Gastrocnemius medialis (tissue), 4 donors: ENCODE measurements around the gene SPG21. TPM values are rescaled to one million over a fixed set of nuclear protein-coding genes. Genes with fewer than 3 reads are reported as not detected.

Experiments used
- ATAC-seq, 2 donors: fragments of 150-250 bp; one replicate each; pipeline ENCODE4 v1.9.1; 2016
- DNase-seq, 2 donors: peaks; one replicate each; pipeline ENCODE4 v3.0.0-alpha.2; 2019
- H3K27ac ChIP-seq, 4 donors: fragments of 200-600 bp; sonication (generic); 1 replicate in 1 of 4; 2 replicates in 3 of 4; pipeline ENCODE4 v1.5.1; 2016 to 2018; ENCODE audit warnings: mild to moderate bottlenecking in 2 of 4, moderate library complexity in 1 of 4
- H3K27me3 ChIP-seq, 3 donors: fragments of 200-600 bp; sonication (generic) in 2 of 3; 1 replicate in 1 of 3; 2 replicates in 2 of 3; pipeline versions ENCODE4 v1.5.1 to v1.6.0; 2016 to 2019; ENCODE audit warnings: mild to moderate bottlenecking in 1 of 3, moderate library complexity in 1 of 3
- H3K36me3 ChIP-seq, 2 donors: fragments of 200-600 bp; sonication (generic) in 1 of 2; one replicate each; pipeline ENCODE4 v1.5.1; 2017 to 2018
- H3K4me1 ChIP-seq, 2 donors: fragments of 200-600 bp; sonication (generic) in 1 of 2; one replicate each; pipeline ENCODE4 v1.5.1; 2016 to 2017; ENCODE audit warnings: mild to moderate bottlenecking in 2 of 2
- H3K4me3 ChIP-seq, 4 donors: fragments of 200-600 bp; sonication (generic) in 3 of 4; 1 replicate in 1 of 4; 2 replicates in 3 of 4; pipeline ENCODE4 v1.5.1; 2016 to 2019; ENCODE audit warnings: mild to moderate bottlenecking in 2 of 4
- H3K9me3 ChIP-seq, 3 donors: fragments of 200-600 bp; sonication (generic) in 2 of 3; 1 replicate in 1 of 3; 2 replicates in 2 of 3; pipeline ENCODE4 v1.5.1; 2016 to 2019
- POLR2A ChIP-seq, 2 donors: fragments of 450-650 bp; IDR thresholded peaks; one replicate each; pipeline ENCODE4 v1.6.1; 2017; ENCODE audit warnings: antibody characterized with exemption in 2 of 2, mild to moderate bottlenecking in 2 of 2, moderate library complexity in 2 of 2
- in situ Hi-C, 4 donors: fragments of 200-750 bp; cut with MboI; loops; one replicate each; pipeline versions ENCODE4 v1.15.0 to v1.8.0; 2017; ENCODE audit warnings: low sequenced_read_pairs in 4 of 4
- intact Hi-C: fragments of 100-400 bp; cut with DNase I; formaldehyde crosslinking; loops from one replicate; pipeline ENCODE4 v1.15.1; 2023; ENCODE audit warnings: low total_unique reads
- total RNA-seq, 4 donors: library from RNA; depleted of rRNA; stranded (reverse); fragments of >200 nt; gene quantifications; one replicate each; pipeline versions ENCODE4 v1.1.0 to v1.2.3, GENCODE V29; 2016
- TF ChIP-seq, protein P1 (sequence below), 5 experiments: fragments of 450-650 bp in 3 of 5; fragments of 200-600 bp in 2 of 5; sonication (generic) in 2 of 5; IDR thresholded peaks in 4 of 5; conservative IDR thresholded peaks in 1 of 5; 1 replicate in 4 of 5; 2 replicates in 1 of 5; pipeline ENCODE4 v1.5.1; 2016 to 2019; ENCODE audit warnings: antibody characterized with exemption in 5 of 5, mild to moderate bottlenecking in 3 of 5, moderate library complexity in 3 of 5

The SPG21 gene
- total RNA-seq, 4 donors from 2014 or later: 61.9 to 84.4 (median 72.5) TPM

DNA sequence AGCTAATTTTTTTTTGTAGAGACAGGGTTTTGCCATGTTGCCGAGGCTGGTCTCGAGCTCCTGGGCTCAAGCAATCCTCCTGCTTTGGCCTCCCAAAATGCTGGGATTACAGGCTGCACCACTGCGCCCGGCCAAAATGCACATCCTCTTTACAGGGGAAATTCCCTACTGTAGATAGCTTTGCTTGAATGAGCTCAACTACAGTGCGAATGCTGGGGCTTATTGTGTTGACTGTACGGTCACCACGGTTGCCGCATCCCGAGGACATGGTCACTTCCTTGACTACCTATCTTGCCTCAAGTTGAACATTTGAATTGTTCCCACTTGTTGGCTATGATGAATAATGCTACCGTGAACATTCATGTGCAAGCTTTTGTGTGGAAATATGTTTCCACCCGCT is 45.0 kb upstream of the SPG21 start:
- no peak for DNase-seq
- TF ChIP-seq POLR2A (IDR thresholded peaks at IDR 0.05): no peak
- TF ChIP-seq, protein P1, sequence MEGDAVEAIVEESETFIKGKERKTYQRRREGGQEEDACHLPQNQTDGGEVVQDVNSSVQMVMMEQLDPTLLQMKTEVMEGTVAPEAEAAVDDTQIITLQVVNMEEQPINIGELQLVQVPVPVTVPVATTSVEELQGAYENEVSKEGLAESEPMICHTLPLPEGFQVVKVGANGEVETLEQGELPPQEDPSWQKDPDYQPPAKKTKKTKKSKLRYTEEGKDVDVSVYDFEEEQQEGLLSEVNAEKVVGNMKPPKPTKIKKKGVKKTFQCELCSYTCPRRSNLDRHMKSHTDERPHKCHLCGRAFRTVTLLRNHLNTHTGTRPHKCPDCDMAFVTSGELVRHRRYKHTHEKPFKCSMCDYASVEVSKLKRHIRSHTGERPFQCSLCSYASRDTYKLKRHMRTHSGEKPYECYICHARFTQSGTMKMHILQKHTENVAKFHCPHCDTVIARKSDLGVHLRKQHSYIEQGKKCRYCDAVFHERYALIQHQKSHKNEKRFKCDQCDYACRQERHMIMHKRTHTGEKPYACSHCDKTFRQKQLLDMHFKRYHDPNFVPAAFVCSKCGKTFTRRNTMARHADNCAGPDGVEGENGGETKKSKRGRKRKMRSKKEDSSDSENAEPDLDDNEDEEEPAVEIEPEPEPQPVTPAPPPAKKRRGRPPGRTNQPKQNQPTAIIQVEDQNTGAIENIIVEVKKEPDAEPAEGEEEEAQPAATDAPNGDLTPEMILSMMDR (IDR thresholded peaks at IDR 0.05 in 4 of 5, conservative IDR thresholded peaks at IDR 0.05 in 1 of 5): no peak
- H3K4me1 ChIP-seq: peaks cover 0 to 3% of the 10 kb centered on the region in 2 donors
- in situ Hi-C loops (loop anchor here (10.0 to 25.0 kb wide), 4 partner anchors 50 to 253 kb away; partner anchors contain the start of genes PARP16 (in 3 of the 4) and RNU5A-1 (in 3 of the 4)), intact Hi-C loops (no loop called here)
- H3K27me3 ChIP-seq: no peaks in the 10 kb centered on the region
- H3K4me3 ChIP-seq: no peak overlapping the region
- no peaks in the 10 kb centered on the region for H3K36me3 ChIP-seq
- ATAC-seq: no peak
- H3K27ac ChIP-seq: no peak overlapping the region
- no peaks in the 10 kb centered on the region for H3K9me3 ChIP-seq

- TF ChIP-seq, protein P1 (IDR thresholded peaks at IDR 0.05 in 4 of 5, conservative IDR thresholded peaks at IDR 0.05 in 1 of 5): peak in 2 of 5 experiments; percentile 20 to 36
- TF ChIP-seq POLR2A (IDR thresholded peaks at IDR 0.05): no peak
- intact Hi-C loops (no loop called here), in situ Hi-C loops (loop anchor here (10.0 to 25.0 kb wide), 4 partner anchors 51 to 254 kb away; partner anchors contain the start of genes PARP16 (in 3 of the 4) and RNU5A-1 (in 3 of the 4))
- Histone ChIP-seq H3K27ac (no peak overlapping the region), H3K9me3 (no peaks in the 10 kb centered on the region), H3K4me1 (peaks cover 3 to 4% of the 10 kb centered on the region in 2 donors), H3K36me3 (no peaks in the 10 kb centered on the region), H3K27me3 (no peaks in the 10 kb centered on the region), H3K4me3 (no peak overlapping the region)
- DNase-seq (no peak), ATAC-seq (no peak)
These were observed 44.0 kb upstream of the SPG21 start for GRCh38 chr15:65033659-65034269.

DNA sequence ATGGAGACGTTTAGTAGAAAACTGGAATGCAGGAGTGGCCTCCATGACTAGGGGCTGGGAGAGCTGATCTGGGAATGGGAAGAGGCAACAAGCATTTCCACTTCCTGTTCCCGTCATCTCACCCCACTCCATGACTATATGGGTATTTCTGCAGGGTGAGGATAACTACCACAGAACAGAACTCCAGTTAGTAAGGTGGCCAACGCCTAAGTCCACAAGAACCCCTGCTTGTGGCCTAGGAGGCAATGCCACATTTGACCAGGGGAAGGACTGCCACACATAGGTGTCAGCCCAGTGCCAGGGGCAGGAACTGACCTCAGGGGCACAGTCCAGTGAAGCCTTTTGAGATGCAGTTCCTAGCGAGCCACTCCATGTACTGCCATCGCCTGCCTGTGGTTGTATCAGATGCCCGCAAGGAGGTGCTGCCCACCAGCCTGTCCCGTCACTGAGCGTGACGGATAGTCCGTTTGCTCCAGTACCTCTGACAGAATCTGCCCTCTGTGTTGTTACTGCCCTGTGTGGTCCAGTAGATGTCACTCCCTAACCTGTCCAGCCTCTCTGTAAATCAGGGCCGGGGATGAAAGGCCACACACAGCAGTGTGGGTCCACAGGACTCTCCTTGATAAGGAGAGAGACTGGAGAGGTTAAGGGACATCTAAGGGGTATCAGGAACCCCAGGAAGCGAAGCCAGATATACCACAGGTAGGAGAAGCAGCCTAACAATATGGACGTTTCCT is 43.3 kb upstream of the SPG21 start:
- Histone ChIP-seq H3K27me3 (no peaks in the 10 kb centered on the region), H3K27ac (no peak overlapping the region), H3K36me3 (no peaks in the 10 kb centered on the region), H3K4me1 (peaks cover 11 to 12% of the 10 kb centered on the region in 2 donors), H3K4me3 (no peak overlapping the region), H3K9me3 (no peaks in the 10 kb centered on the region)
- in situ Hi-C loops (loop anchor here (10.0 to 25.0 kb wide), 4 partner anchors 52 to 254 kb away; partner anchors contain the start of genes PARP16 (in 3 of the 4) and RNU5A-1 (in 3 of the 4)), intact Hi-C loops (no loop called here)
- ATAC-seq (peak in 1 of 2 donors; percentile 47), DNase-seq (peak in 1 of 2 donors; percentile 51)
- TF ChIP-seq, protein P1 (IDR thresholded peaks at IDR 0.05 in 4 of 5, conservative IDR thresholded peaks at IDR 0.05 in 1 of 5): peak in 4 of 5 experiments; percentile 14 to 57 (median 25)
- TF ChIP-seq POLR2A (IDR thresholded peaks at IDR 0.05): no peak

DNA sequence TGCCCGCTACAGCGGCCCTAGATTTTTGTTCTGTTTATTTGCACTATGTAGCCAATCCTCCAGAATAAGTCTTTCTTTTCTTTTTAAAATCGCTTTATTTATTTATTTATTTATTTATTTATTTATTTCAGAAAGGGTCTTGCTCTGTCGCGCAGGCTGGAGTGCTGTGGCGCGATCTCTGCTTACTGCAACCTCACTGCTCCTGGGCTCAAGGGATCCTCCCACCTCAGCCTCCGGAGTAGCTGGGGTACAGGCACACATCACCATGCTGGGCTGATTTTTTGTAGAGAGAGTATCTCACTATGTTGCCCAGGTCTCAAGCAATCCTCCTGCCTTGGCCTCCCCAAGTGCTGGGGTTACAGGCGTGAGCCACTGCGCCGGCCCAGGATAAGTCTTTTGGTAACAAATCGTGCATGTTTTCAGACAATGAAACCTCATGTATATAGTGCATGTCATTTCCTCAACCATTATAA is 40.1 kb upstream of the SPG21 start:
- TF ChIP-seq POLR2A (IDR thresholded peaks at IDR 0.05): no peak
- TF ChIP-seq, protein P1 (IDR thresholded peaks at IDR 0.05 in 4 of 5, conservative IDR thresholded peaks at IDR 0.05 in 1 of 5): no peak
- DNase-seq (no peak), ATAC-seq (no peak)
- Histone ChIP-seq H3K4me3 (peak overlapping the region; percentile 79 to 95 (median 88)), H3K27ac (peak overlapping the region; percentile 71 to 92 (median 88)), H3K27me3 (no peaks in the 10 kb centered on the region), H3K36me3 (peaks cover 0 to 14% of the 10 kb centered on the region in 2 donors), H3K9me3 (no peaks in the 10 kb centered on the region), H3K4me1 (peaks cover 16 to 19% of the 10 kb centered on the region in 2 donors)
- in situ Hi-C loops (loop anchor here (10.0 to 25.0 kb wide), 4 partner anchors 55 to 258 kb away; partner anchors contain the start of genes PARP16 (in 3 of the 4) and RNU5A-1 (in 3 of the 4)), intact Hi-C loops (loop anchor here (2.0 kb wide), 1 partner anchor 41 kb away; the partner anchor contains the start of gene SPG21)
